Heart left ventricle (tissue), 13 donors: ENCODE measurements around the gene EPHA7.

Experiments
- CTCF ChIP-seq, 12 donors: fragments of 200-600 bp; sonication (generic) in 4 of 12; IDR thresholded peaks; one replicate each; pipeline versions ENCODE4 v1.5.0 to v1.8.0; 2018 to 2022; ENCODE audit warnings: antibody characterized with exemption in 12 of 12, mild to moderate bottlenecking in 5 of 12
- POLR2A ChIP-seq, 2 donors: fragments of 450-650 bp; IDR thresholded peaks; one replicate each; pipeline ENCODE4 v1.6.1; 2017; ENCODE audit warnings: antibody characterized with exemption in 2 of 2, mild to moderate bottlenecking in 2 of 2, moderate library complexity in 2 of 2
- donor health status: ischemic (EF 13 %, LVEDD 7.1; RV severe dilation, severe dysfunction).
- donor health status: DM: no; HTN: yes; CAD: no.
- donor health status: DM: no; HTN: no; CAD: no.
- donor health status: ischemic (EF 25% LVEDD 6.9; RV normal size, moderate dysfunction).
- donor health status: ischemic (EF 25% LVEDD 5.7; RV mildly dilated, moderate dysfunction).
- donor health status: ischemic (EF 35%, LVEDD 5.7; RV mildly dilated, moderate dysfunction).
- donor health status: nonischemic (EF 11% LVEDD 7.7; RV severe dilation, severe dysfunction).
- donor health status: DM: yes; HTN: yes; CAD: no.
- donor health status: PGD.
- donor health status: ischemic (EF 29% LVEDD 5.4; RV normal size, mild dysfunction).
- donor health status: nonischemic (EF 23%, LVEDD 6.1; RV moderate dilation, normal function).

DNA sequence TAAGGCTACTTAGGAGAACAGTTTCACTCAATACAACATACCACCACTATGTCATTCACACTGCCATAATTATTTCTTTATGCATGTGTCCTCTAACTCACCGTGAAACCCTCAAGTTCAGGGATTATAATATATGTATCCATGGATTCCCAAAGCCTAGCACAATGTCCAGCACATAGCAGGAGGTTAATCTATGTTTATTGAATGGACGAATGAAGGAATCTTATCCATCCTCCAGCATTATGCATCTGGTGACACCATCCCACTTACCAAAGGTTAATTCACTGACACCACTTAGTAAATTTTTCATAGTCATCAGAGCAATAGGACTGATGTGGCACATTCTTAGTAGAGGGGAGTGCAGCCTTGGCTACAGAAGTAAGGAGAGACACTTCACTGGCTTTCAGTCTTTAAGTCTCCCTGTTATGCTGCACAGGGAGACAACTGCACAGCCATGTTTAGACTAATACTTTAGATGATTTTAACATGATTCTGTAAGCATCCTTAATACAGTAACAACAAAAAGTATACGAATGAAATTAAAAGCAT, 49.7 kb downstream of the EPHA7 start:
- TF ChIP-seq POLR2A (IDR thresholded peaks at IDR 0.05) = no peak
- TF ChIP-seq CTCF (IDR thresholded peaks at IDR 0.05) = no peak
